TTC549 (cell line): Measurements from ENCODE around the gene EVI5.
A peak's percentile ranks its signal among the peaks of the same experiment; 100 is the strongest.
"Not testable (repeated sequence)": the region's sequence is repeated elsewhere in the genome, so short reads cannot be mapped to it uniquely, and the experiment has no call there.

Experiments
- FAIRE-seq: peaks from 2 replicates; lab custom pipeline; 2012; peaks lifted over from hg19 to GRCh38; lab: Jason Lieb, UNC

EVI5 gene

GRCh38 chr1:92791487-92792066, 6.7 kb upstream of the EVI5 start:
- no peak for FAIRE-seq

- no peak for FAIRE-seq
Measured at GRCh38 chr1:92790867-92791266, 6.0 kb upstream of the EVI5 start.

- no peak for FAIRE-seq
Measured at GRCh38 chr1:92790081-92790480, 5.2 kb upstream of the EVI5 start.

- no peak for FAIRE-seq
Measured at GRCh38 chr1:92786111-92786901, 1.4 kb upstream of the EVI5 start.

GRCh38 chr1:92784021-92784638, 778 bp downstream of the EVI5 start:
- no peak for FAIRE-seq

GRCh38 chr1:92783550-92783949, 1.4 kb downstream of the EVI5 start:
- FAIRE-seq = not testable (repeated sequence)

- FAIRE-seq = no peak
Measured at GRCh38 chr1:92778376-92778775, 6.5 kb downstream of the EVI5 start.

- no peak for FAIRE-seq
Measured at GRCh38 chr1:92774407-92774806, 10.5 kb downstream of the EVI5 start.

GRCh38 chr1:92773749-92774148, 11.2 kb downstream of the EVI5 start:
- FAIRE-seq = not testable (repeated sequence)

GRCh38 chr1:92769856-92770255, 15.1 kb downstream of the EVI5 start:
- no peak for FAIRE-seq

GRCh38 chr1:92768915-92769314, 16.0 kb downstream of the EVI5 start:
- FAIRE-seq = no peak

- no peak for FAIRE-seq
Measured at GRCh38 chr1:92768296-92768695, 16.6 kb downstream of the EVI5 start.

- FAIRE-seq = no peak
Measured at GRCh38 chr1:92764116-92764515, 20.8 kb downstream of the EVI5 start.

GRCh38 chr1:92762355-92762754, 22.6 kb downstream of the EVI5 start:
- no peak for FAIRE-seq

- no peak for FAIRE-seq
Measured at GRCh38 chr1:92759361-92759760, 25.5 kb downstream of the EVI5 start.

GRCh38 chr1:92756537-92756936, 28.4 kb downstream of the EVI5 start:
- no peak for FAIRE-seq

GRCh38 chr1:92755541-92756461, 29.1 kb downstream of the EVI5 start:
- no peak for FAIRE-seq

- FAIRE-seq = no peak
Measured at GRCh38 chr1:92754719-92755050, 30.2 kb downstream of the EVI5 start.

GRCh38 chr1:92754000-92754718, 30.7 kb downstream of the EVI5 start:
- no peak for FAIRE-seq

GRCh38 chr1:92752719-92753118, 32.2 kb downstream of the EVI5 start:
- FAIRE-seq = no peak

- peak; percentile 13 for FAIRE-seq
Measured at GRCh38 chr1:92749024-92749634, 35.8 kb downstream of the EVI5 start.

- no peak for FAIRE-seq
Measured at GRCh38 chr1:92748138-92748537, 36.8 kb downstream of the EVI5 start.
